ENCODE results near the gene MYL2.

DNA sequence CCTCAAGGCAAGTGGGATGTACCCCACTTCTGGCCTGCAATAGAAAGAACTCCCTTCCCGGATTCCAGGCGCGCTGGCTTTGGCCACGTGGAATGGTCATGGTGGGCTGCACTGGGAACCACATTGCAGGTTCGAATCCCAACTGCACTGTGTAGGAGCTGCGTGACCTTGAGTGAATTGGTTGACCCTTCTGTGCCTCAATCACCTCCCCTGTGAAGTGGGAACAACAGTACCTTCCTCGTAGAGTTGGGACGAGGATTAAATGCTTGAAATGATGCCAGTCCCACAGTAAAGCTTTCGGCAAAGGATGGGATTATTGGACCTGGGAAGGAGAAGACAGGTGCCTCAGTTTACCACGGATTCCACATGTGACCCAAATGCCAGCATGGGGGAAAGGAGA lies 36.8 kb upstream of the MYL2 start:
- TF ChIP-seq CTCF (IDR thresholded peaks at IDR 0.05) (no peak), POLR2A (IDR thresholded peaks at IDR 0.05) (no peak), EP300 (IDR thresholded peaks at IDR 0.05) (no peak)

All from upper lobe of left lung (tissue), 4 donors.